Esophagus squamous epithelium (tissue), 4 donors: ENCODE measurements around the gene PLD5.

ENCODE experiments used
- POLR2A ChIP-seq, 4 donors: fragments of 450-650 bp; IDR thresholded peaks; one replicate each; pipeline ENCODE4 v1.6.1; 2017; ENCODE audit warnings: antibody characterized with exemption in 4 of 4, mild to moderate bottlenecking in 4 of 4, moderate library complexity in 3 of 4
- TF ChIP-seq, protein P1 (sequence below), 6 experiments: fragments of 450-650 bp in 4 of 6; fragments of 200-600 bp in 2 of 6; sonication (generic) in 2 of 6; IDR thresholded peaks; one replicate each; pipeline ENCODE4 v1.5.1; 2016 to 2019; ENCODE audit warnings: antibody characterized with exemption in 6 of 6, mild to moderate bottlenecking in 4 of 6, moderate library complexity in 4 of 6

- TF ChIP-seq, protein P1, sequence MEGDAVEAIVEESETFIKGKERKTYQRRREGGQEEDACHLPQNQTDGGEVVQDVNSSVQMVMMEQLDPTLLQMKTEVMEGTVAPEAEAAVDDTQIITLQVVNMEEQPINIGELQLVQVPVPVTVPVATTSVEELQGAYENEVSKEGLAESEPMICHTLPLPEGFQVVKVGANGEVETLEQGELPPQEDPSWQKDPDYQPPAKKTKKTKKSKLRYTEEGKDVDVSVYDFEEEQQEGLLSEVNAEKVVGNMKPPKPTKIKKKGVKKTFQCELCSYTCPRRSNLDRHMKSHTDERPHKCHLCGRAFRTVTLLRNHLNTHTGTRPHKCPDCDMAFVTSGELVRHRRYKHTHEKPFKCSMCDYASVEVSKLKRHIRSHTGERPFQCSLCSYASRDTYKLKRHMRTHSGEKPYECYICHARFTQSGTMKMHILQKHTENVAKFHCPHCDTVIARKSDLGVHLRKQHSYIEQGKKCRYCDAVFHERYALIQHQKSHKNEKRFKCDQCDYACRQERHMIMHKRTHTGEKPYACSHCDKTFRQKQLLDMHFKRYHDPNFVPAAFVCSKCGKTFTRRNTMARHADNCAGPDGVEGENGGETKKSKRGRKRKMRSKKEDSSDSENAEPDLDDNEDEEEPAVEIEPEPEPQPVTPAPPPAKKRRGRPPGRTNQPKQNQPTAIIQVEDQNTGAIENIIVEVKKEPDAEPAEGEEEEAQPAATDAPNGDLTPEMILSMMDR (IDR thresholded peaks at IDR 0.05), result no peak
- no peak for TF ChIP-seq POLR2A (IDR thresholded peaks at IDR 0.05)
Observed at GRCh38 chr1:242462867-242463266, 61.6 kb downstream of the PLD5 start.
